Nephron (organoid): ENCODE data around the gene FBXO2.
A peak's percentile ranks its signal among the peaks of the same experiment; 100 is the strongest.

ENCODE experiments used
- H3K27ac Mint-ChIP-seq, 3 experiments: 2 replicates each; pipeline ENCODE4 v1.8.0; 2020; ENCODE audit warnings: mixed read lengths in 3 of 3, mild to moderate bottlenecking in 2 of 3, moderate library complexity in 1 of 3
- H3K27me3 Mint-ChIP-seq: 2 replicates; pipeline ENCODE4 v1.8.0; 2021; ENCODE audit warnings: low read depth, mild to moderate bottlenecking, moderate library complexity, mixed read lengths
- H3K36me3 Mint-ChIP-seq: 2 replicates; pipeline ENCODE4 v1.8.0; 2020; ENCODE audit warnings: low read depth, mixed read lengths
- H3K4me1 Mint-ChIP-seq: 2 replicates; pipeline ENCODE4 v1.8.0; 2020; ENCODE audit warnings: mixed read lengths
- H3K4me3 Mint-ChIP-seq, 3 experiments: 2 replicates each; pipeline ENCODE4 v1.8.0; 2020; ENCODE audit warnings: mild to moderate bottlenecking in 3 of 3, mixed read lengths in 3 of 3, moderate library complexity in 2 of 3
- H3K9me3 Mint-ChIP-seq: 2 replicates; pipeline ENCODE4 v1.8.0; 2020; ENCODE audit warnings: mixed read lengths
- TF ChIP-seq, protein P1 (sequence below), 3 experiments: fragments of 200-600 bp; sonication (generic); IDR thresholded peaks; one replicate each; pipeline ENCODE4 v1.5.0; 2021; ENCODE audit warnings: antibody characterized with exemption in 3 of 3; ENCODE audit not compliant: unreplicated experiment in 3 of 3

Gene FBXO2

DNA sequence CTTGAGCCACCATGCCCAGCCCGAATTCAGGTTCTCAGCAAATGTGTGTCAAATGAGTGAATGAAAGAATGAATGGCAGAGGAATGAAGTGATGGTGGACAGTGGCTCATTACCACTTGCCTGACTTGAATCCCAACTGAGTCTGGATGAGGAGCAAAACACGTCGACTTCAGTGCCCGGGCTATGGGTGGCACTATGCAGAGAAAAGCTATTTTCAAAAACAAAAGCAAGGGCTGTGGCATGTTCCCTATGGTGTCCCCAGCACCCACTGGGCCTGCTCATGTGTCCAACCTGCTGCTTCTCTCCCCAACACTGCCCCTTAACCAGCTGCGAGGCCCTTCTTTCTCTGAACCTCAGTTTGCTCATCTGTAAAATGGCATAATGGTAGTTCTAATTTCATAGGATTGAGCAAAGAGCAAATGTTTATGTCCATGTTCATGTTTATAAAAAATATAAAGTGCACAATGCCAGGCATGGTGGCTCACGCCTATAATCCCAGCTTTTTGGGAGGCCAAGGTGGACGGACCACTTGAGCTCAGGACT lies 31.1 kb upstream of the FBXO2 start:
- H3K4me1 Mint-ChIP-seq, result peaks cover 23% of the 10 kb centered on the region
- no peak overlapping the region for H3K4me3 Mint-ChIP-seq
- peaks cover 29% of the 10 kb centered on the region for H3K27me3 Mint-ChIP-seq
- TF ChIP-seq, protein P1, sequence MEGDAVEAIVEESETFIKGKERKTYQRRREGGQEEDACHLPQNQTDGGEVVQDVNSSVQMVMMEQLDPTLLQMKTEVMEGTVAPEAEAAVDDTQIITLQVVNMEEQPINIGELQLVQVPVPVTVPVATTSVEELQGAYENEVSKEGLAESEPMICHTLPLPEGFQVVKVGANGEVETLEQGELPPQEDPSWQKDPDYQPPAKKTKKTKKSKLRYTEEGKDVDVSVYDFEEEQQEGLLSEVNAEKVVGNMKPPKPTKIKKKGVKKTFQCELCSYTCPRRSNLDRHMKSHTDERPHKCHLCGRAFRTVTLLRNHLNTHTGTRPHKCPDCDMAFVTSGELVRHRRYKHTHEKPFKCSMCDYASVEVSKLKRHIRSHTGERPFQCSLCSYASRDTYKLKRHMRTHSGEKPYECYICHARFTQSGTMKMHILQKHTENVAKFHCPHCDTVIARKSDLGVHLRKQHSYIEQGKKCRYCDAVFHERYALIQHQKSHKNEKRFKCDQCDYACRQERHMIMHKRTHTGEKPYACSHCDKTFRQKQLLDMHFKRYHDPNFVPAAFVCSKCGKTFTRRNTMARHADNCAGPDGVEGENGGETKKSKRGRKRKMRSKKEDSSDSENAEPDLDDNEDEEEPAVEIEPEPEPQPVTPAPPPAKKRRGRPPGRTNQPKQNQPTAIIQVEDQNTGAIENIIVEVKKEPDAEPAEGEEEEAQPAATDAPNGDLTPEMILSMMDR (IDR thresholded peaks at IDR 0.05; ENCODE audit: unreplicated experiment in 3 of 3), result no peak
- no peak overlapping the region for H3K27ac Mint-ChIP-seq
- no peaks in the 10 kb centered on the region for H3K36me3 Mint-ChIP-seq
- H3K9me3 Mint-ChIP-seq, result no peaks in the 10 kb centered on the region

DNA sequence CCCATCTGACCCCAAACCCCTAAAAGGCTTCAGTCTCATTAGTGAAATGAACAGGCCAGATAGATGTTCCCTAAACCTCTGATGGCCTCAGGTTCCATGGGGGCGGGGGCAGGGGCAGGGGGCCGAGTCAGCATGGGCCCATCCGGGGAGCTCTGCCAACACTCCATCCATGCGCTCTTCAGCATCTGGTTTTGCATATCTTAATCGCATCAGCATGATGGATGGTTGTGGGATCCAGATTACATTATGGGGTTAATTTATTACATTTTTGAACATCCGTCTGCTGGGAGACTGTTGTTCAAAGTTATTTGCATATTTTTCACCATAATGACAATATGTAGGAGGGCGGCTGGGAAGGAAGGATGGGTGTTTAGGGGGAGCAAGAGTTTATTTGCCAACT lies 29.8 kb upstream of the FBXO2 start:
- H3K36me3 Mint-ChIP-seq, result no peaks in the 10 kb centered on the region
- peaks cover 15% of the 10 kb centered on the region for H3K4me1 Mint-ChIP-seq
- peaks cover 18% of the 10 kb centered on the region for H3K27me3 Mint-ChIP-seq
- peak overlapping the region in 1 of 3 experiments; percentile 40 for H3K27ac Mint-ChIP-seq
- TF ChIP-seq, protein P1 (IDR thresholded peaks at IDR 0.05; ENCODE audit: unreplicated experiment in 3 of 3), result no peak
- no peaks in the 10 kb centered on the region for H3K9me3 Mint-ChIP-seq
- H3K4me3 Mint-ChIP-seq, result peak overlapping the region in 1 of 3 experiments; percentile 5

DNA sequence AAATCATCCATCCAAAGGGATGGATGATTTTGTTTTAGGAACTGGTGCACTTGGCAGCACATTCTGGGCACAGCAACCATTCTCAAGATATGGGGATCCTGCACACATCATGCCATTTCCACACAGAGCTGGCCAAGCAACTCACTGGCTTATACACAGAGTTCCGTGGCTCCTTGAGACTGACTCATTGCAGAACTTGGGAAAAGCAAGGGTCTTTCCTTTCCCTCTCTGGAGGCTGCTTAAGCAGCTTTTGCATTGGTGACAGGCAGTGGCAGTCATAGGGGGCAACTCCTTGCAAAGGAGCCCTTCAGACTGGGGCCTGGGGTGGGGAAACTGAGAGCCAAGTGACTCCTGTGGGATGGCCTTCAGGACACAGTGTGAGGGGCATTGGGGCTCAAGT lies 28.6 kb upstream of the FBXO2 start:
- Mint-ChIP-seq H3K4me3 (peak overlapping the region in 2 of 3 experiments; percentile 34 to 36), H3K9me3 (no peaks in the 10 kb centered on the region), H3K4me1 (peaks cover 15% of the 10 kb centered on the region), H3K27me3 (peaks cover 16% of the 10 kb centered on the region), H3K27ac (no peak overlapping the region), H3K36me3 (peaks cover 4% of the 10 kb centered on the region)
- TF ChIP-seq, protein P1 (IDR thresholded peaks at IDR 0.05; ENCODE audit: unreplicated experiment in 3 of 3), result no peak

DNA sequence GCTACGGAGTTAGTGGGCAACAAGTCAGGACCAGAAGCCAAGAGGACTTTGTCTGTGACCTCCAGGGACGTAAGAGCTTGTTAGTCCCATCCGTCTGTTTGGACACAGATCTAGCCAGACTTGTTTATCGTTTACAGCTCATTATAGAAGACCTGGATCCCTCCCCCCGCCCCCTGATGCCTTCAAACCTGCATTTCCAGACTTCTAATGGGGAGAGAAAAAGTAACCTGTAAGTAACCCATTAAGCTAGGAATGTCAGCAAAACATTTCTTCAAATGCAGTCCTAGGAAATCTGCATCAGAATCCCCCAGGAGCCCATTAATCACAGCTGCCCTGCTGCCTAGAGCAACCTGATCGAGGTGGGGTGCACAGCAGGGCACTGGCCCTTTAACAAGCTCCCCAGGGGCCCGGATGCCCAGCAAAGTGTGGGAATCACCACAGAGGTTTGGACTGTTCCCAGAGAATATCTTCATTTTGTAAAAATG lies 28.1 kb upstream of the FBXO2 start:
- TF ChIP-seq, protein P1 (IDR thresholded peaks at IDR 0.05; ENCODE audit: unreplicated experiment in 3 of 3), result no peak
- peaks cover 11% of the 10 kb centered on the region for H3K27me3 Mint-ChIP-seq
- peaks cover 4% of the 10 kb centered on the region for H3K36me3 Mint-ChIP-seq
- no peaks in the 10 kb centered on the region for H3K9me3 Mint-ChIP-seq
- peak overlapping the region; percentile 85 to 98 (median 94) for H3K4me3 Mint-ChIP-seq
- peak overlapping the region; percentile 52 to 68 (median 59) for H3K27ac Mint-ChIP-seq
- H3K4me1 Mint-ChIP-seq, result peaks cover 15% of the 10 kb centered on the region

DNA sequence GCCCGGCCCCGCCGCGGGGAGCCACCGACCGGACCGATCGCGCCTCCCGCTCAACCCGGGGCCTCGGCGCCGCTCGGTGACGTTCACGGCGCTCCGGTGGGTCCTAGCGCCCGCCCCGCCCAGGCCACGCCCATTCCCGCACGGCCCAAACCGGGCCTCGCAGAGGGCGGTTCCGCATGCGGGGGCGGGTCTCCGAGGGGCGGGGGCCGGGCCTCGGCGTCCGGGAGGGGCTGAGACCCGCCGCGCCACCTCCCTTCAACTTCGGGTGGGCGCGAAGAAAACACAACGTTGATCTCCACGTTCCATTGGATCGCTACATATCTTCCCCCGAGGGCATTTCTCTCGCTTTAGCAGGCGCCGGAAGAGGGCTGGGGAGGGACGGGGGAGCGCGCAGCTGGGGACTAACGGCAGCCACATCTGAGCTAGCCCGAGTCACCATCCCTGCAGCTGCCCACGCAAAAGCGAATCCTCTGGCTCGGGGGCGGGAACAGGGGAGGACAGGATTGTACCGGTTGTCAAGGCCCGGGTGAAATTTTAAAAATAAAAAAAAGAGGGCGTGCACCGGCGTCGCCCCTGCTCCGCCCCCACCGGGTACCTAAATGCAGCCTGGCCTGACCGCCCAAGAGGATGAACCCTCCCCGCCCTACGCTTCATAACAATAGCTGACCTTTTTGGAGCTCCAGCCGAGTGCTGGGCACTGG lies 27.0 kb upstream of the FBXO2 start, which contains the start of gene MAD2L2:
Gene MAD2L2 (minus strand): TSS at position 78 of the 701 bp plus-strand sequence. CDS start 547 bp downstream, outside the sequence.
- peak within 1 kb of the TSS; percentile 87 to 98 (median 94) for H3K4me3 Mint-ChIP-seq
- H3K27me3 Mint-ChIP-seq, result peaks cover 10% of the 10 kb centered on the region
- peaks cover 4% of the 10 kb centered on the region for H3K36me3 Mint-ChIP-seq
- peaks cover 15% of the 10 kb centered on the region for H3K4me1 Mint-ChIP-seq
- peak within 1 kb of the TSS; percentile 59 to 88 (median 70) for H3K27ac Mint-ChIP-seq
- TF ChIP-seq, protein P1 (IDR thresholded peaks at IDR 0.05; ENCODE audit: unreplicated experiment in 3 of 3), result no peak
- H3K9me3 Mint-ChIP-seq, result no peaks in the 10 kb centered on the region
